DMS153 treated with DMSO at 0.1 percent for 48 hours (cell line): Measurements from ENCODE around the gene CARM1.

Source experiments
- DNase-seq: peaks from one replicate; lab custom pipeline; 2025; ENCODE audit not compliant: unreplicated experiment; lab: John Stamatoyannopoulos, UW

The CARM1 gene

GRCh38 chr19:10899151-10899653 lies 27.8 kb downstream of the CARM1 start:
- DNase-seq = peak; percentile 66

GRCh38 chr19:10907925-10908324 lies 36.6 kb downstream of the CARM1 start:
- no peak for DNase-seq

GRCh38 chr19:10908380-10908960 lies 37.1 kb downstream of the CARM1 start:
- no peak for DNase-seq

GRCh38 chr19:10911579-10912363 lies 40.4 kb downstream of the CARM1 start:
- no peak for DNase-seq

GRCh38 chr19:10912619-10913018 lies 41.3 kb downstream of the CARM1 start:
- DNase-seq = no peak

- no peak for DNase-seq
Measured at GRCh38 chr19:10913716-10914340, 42.5 kb downstream of the CARM1 start.

- DNase-seq = no peak
Measured at GRCh38 chr19:10915130-10916091, 44.1 kb downstream of the CARM1 start.

GRCh38 chr19:10916602-10917001 lies 45.2 kb downstream of the CARM1 start:
- no peak for DNase-seq

GRCh38 chr19:10918359-10918758 lies 47.0 kb downstream of the CARM1 start:
- no peak for DNase-seq

GRCh38 chr19:10919352-10920287 lies 48.3 kb downstream of the CARM1 start:
- DNase-seq = peak; percentile 72

- DNase-seq = no peak
Measured at GRCh38 chr19:10920288-10920655, 48.9 kb downstream of the CARM1 start.

GRCh38 chr19:10920781-10921180 lies 49.4 kb downstream of the CARM1 start:
- no peak for DNase-seq

- DNase-seq = no peak
Measured at GRCh38 chr19:10921199-10921909, 50.0 kb downstream of the CARM1 start.

- DNase-seq = no peak
Measured at GRCh38 chr19:10921910-10922637, 50.7 kb downstream of the CARM1 start.

- no peak for DNase-seq
Measured at GRCh38 chr19:10922638-10923014, 51.3 kb downstream of the CARM1 start.

GRCh38 chr19:10923260-10924112 lies 52.1 kb downstream of the CARM1 start:
- DNase-seq = no peak

- no peak for DNase-seq
Measured at GRCh38 chr19:10924597-10924996, 53.2 kb downstream of the CARM1 start.
